ENCODE measurements around the gene AGO4. TPM values are rescaled to one million over a fixed set of nuclear protein-coding genes. Genes with fewer than 3 reads are reported as not detected.
"Not testable (repeated sequence)": the region's sequence is repeated elsewhere in the genome, so short reads cannot be mapped to it uniquely, and the experiment has no call there.

AGO4 gene
- total RNA-seq, result 10 to 100 TPM; 10.2 to 16.2 TPM
- long read RNA-seq, full-length matches to known transcripts, result 1 of 5 reads
- long read RNA-seq, partial matches to known transcripts, result 1 of 5 reads
- long read RNA-seq, other reads (novel, unspliced or antisense), result 3 of 5 reads

- intact Hi-C loops (cut with DNase I, micrococcal nuclease), result no loop called here
- peak; percentile 41 to 66 for DNase-seq
- ATAC-seq, result peak; percentile 71
Observed at GRCh38 chr1:35807614-35808449, at the start of gene AGO4. Gene AGO4, plus strand, starts transcription at chr1:35808016. Its CDS starts 401 bp downstream, at chr1:35808417.

- no peak for DNase-seq
- no peak for ATAC-seq
- intact Hi-C loops (cut with DNase I, micrococcal nuclease), result no loop called here
Observed at GRCh38 chr1:35762141-35762540, 45.7 kb upstream of the AGO4 start.

GRCh38 chr1:35763201-35763600 lies 44.6 kb upstream of the AGO4 start:
- no peak for DNase-seq

GRCh38 chr1:35764283-35764682 lies 43.5 kb upstream of the AGO4 start:
- intact Hi-C loops (cut with DNase I, micrococcal nuclease), result no loop called here
- no peak for DNase-seq
- ATAC-seq, result no peak

More at GRCh38 chr1:35763201-35763600, 44.6 kb upstream of the AGO4 start:
- intact Hi-C loops (cut with DNase I, micrococcal nuclease), result no loop called here
- no peak for ATAC-seq

- no peak for DNase-seq
- no peak for ATAC-seq
- intact Hi-C loops (cut with DNase I, micrococcal nuclease), result no loop called here
Observed at GRCh38 chr1:35768350-35769187, 39.2 kb upstream of the AGO4 start.

- intact Hi-C loops (cut with DNase I, micrococcal nuclease), result no loop called here
- DNase-seq (peak; percentile 90 to 91), ATAC-seq (peak; percentile 93)
Observed at GRCh38 chr1:35769188-35769758, 38.5 kb upstream of the AGO4 start.

GRCh38 chr1:35773711-35774110 lies 34.1 kb upstream of the AGO4 start:
- no peak for ATAC-seq
- DNase-seq, result no peak
- intact Hi-C loops (cut with DNase I, micrococcal nuclease), result loop anchor here in 1 of 2 donors (5.0 kb wide), 1 partner anchor 321 kb away; no protein-coding TSS in a partner anchor

GRCh38 chr1:35776172-35776571 lies 31.6 kb upstream of the AGO4 start:
- ATAC-seq; intact Hi-C loops (cut with DNase I, micrococcal nuclease); DNase-seq: not testable (repeated sequence)

- peak; percentile 25 for ATAC-seq
- intact Hi-C loops (cut with DNase I, micrococcal nuclease), result no loop called here
- DNase-seq, result no peak
Observed at GRCh38 chr1:35777109-35777508, 30.7 kb upstream of the AGO4 start.

GRCh38 chr1:35783055-35783583 lies 24.7 kb upstream of the AGO4 start:
- intact Hi-C loops (cut with DNase I, micrococcal nuclease), result no loop called here
- no peak for ATAC-seq
- no peak for DNase-seq

- ATAC-seq; DNase-seq; intact Hi-C loops (cut with DNase I, micrococcal nuclease): not testable (repeated sequence)
Observed at GRCh38 chr1:35784364-35784763, 23.5 kb upstream of the AGO4 start.

- intact Hi-C loops (cut with DNase I, micrococcal nuclease), result no loop called here
- no peak for ATAC-seq
- DNase-seq, result no peak
Observed at GRCh38 chr1:35788139-35788538, 19.7 kb upstream of the AGO4 start.

- DNase-seq (no peak), ATAC-seq (no peak)
- intact Hi-C loops (cut with DNase I, micrococcal nuclease), result no loop called here
Observed at GRCh38 chr1:35790670-35791069, 17.1 kb upstream of the AGO4 start.

GRCh38 chr1:35795295-35795694 lies 12.5 kb upstream of the AGO4 start:
- intact Hi-C loops (cut with DNase I, micrococcal nuclease), result no loop called here
- ATAC-seq, result no peak
- DNase-seq, result no peak

- ATAC-seq, result no peak
- DNase-seq, result no peak
- intact Hi-C loops (cut with DNase I, micrococcal nuclease), result no loop called here
Observed at GRCh38 chr1:35797380-35797779, 10.4 kb upstream of the AGO4 start.

- intact Hi-C loops (cut with DNase I, micrococcal nuclease); DNase-seq; ATAC-seq: not testable (repeated sequence)
Observed at GRCh38 chr1:35798019-35798418, 9.8 kb upstream of the AGO4 start.

- DNase-seq; intact Hi-C loops (cut with DNase I, micrococcal nuclease); ATAC-seq: not testable (repeated sequence)
Observed at GRCh38 chr1:35800167-35800887, 7.5 kb upstream of the AGO4 start.

- DNase-seq, result peak; percentile 31 to 45
- intact Hi-C loops (cut with DNase I, micrococcal nuclease), result no loop called here
- ATAC-seq, result peak; percentile 59
Observed at GRCh38 chr1:35808450-35809113, 766 bp downstream of the AGO4 start.
